MM.1S (cell line): ENCODE results near the gene SLPI.

ENCODE experiments used
- DNase-seq: peaks from one replicate; pipeline ENCODE4 v3.0.0-alpha.2; 2015
- H2AFZ ChIP-seq: fragments of 300-600 bp; sonication (generic); 2 replicates; pipeline ENCODE4 v1.6.0; 2016; ENCODE audit warnings: antibody characterized with exemption, low read length
- H3F3A ChIP-seq: fragments of 300-600 bp; sonication (generic); 2 replicates; pipeline ENCODE4 v1.6.1; 2016; ENCODE audit warnings: mild to moderate bottlenecking, antibody characterized with exemption, low read length, moderate library complexity, mixed read lengths; ENCODE audit not compliant: insufficient read depth
- H3K27ac ChIP-seq: fragments of 300-600 bp; sonication (generic); 2 replicates; pipeline ENCODE4 v1.5.1; 2016; ENCODE audit warnings: mild to moderate bottlenecking, low read length
- H3K27me3 ChIP-seq: fragments of 300-600 bp; sonication (generic); replicated peaks from 2 replicates; pipeline ENCODE4 v1.6.0; 2016; ENCODE audit warnings: low read length; ENCODE audit not compliant: insufficient read depth
- H3K36me3 ChIP-seq: fragments of 300-600 bp; sonication (generic); replicated peaks from 2 replicates; pipeline ENCODE4 v1.6.1; 2016; ENCODE audit warnings: mild to moderate bottlenecking, low read length, mixed read lengths; ENCODE audit not compliant: insufficient read depth
- H3K4me1 ChIP-seq: fragments of 300-600 bp; sonication (generic); 2 replicates; pipeline ENCODE4 v1.6.1; 2016; ENCODE audit warnings: low read length, mixed read lengths
- H3K4me2 ChIP-seq: fragments of 300-600 bp; sonication (generic); 2 replicates; pipeline ENCODE4 v1.6.0; 2016; ENCODE audit warnings: low read depth, low read length
- H3K4me3 ChIP-seq: fragments of 300-600 bp; sonication (generic); 2 replicates; pipeline ENCODE4 v1.5.1; 2016; ENCODE audit warnings: low read length, mixed read lengths
- H3K79me2 ChIP-seq: fragments of 300-600 bp; sonication (generic); 2 replicates; pipeline ENCODE4 v1.6.1; 2016; ENCODE audit warnings: mixed run types, low read length, mixed read lengths
- H3K9ac ChIP-seq: fragments of 300-600 bp; sonication (generic); 2 replicates; pipeline ENCODE4 v1.6.1; 2016; ENCODE audit warnings: low read length, mixed read lengths
- H3K9me2 ChIP-seq: fragments of 300-600 bp; sonication (generic); replicated peaks from 2 replicates; pipeline ENCODE4 v1.6.1; 2016; ENCODE audit warnings: mild to moderate bottlenecking, low read length, mixed read lengths; ENCODE audit not compliant: insufficient read depth
- H3K9me3 ChIP-seq: fragments of 300-600 bp; sonication (generic); replicated peaks from 2 replicates; pipeline ENCODE4 v1.6.1; 2016; ENCODE audit warnings: mild to moderate bottlenecking, low read length, mixed read lengths; ENCODE audit not compliant: insufficient read depth
- H4K20me1 ChIP-seq: fragments of 300-600 bp; sonication (generic); 2 replicates; pipeline ENCODE4 v1.6.1; 2016; ENCODE audit warnings: mild to moderate bottlenecking, low read length, moderate library complexity, mixed read lengths; ENCODE audit not compliant: insufficient read depth
- CTCF ChIP-seq: fragments of 300-600 bp; sonication (generic); IDR thresholded peaks from 2 replicates; pipeline ENCODE4 v1.5.1; 2016; ENCODE audit warnings: antibody characterized with exemption, low read length, mixed read lengths
- EZH2 ChIP-seq: fragments of 300-600 bp; sonication (generic); optimal IDR thresholded peaks from 2 replicates; pipeline ENCODE3; 2017; ENCODE audit warnings: low read depth, mild to moderate bottlenecking, antibody characterized with exemption, low read length, mixed read lengths
- EZH2phosphoT487 ChIP-seq: fragments of 300-600 bp; sonication (generic); IDR thresholded peaks from 2 replicates; pipeline ENCODE4 v1.6.1; 2018; ENCODE audit warnings: antibody characterized with exemption, low read length

SLPI gene

DNA sequence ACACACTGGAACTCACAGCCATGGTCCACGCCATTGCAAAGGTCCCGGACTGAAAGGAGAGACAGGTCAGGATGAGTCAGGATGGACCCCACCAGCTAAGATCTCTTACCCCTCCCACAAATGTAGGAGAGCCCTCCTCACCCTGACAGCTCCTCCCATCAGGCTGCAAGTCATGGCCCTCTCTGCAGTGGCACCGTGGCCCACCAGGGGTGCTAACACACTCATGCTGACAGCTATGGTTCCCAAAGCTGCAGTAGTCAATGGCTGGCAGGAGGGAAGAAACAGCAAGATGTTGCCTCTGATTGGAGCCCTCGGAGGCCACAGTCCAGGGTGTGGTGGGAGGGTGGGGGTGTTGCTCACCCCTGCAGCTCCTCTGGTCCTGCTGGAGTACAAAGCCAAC lies 46.6 kb upstream of the SLPI start:
- TF ChIP-seq EZH2 (no peak), CTCF (peak; percentile 48)
- Histone ChIP-seq H3K4me2 (no peak overlapping the region), H3F3A (no peaks in the 10 kb centered on the region), H3K27ac (no peak overlapping the region), H3K9me3 (no peaks in the 10 kb centered on the region), H3K4me3 (no peak overlapping the region), H3K4me1 (no peaks in the 10 kb centered on the region), H4K20me1 (no peaks in the 10 kb centered on the region), H2AFZ (no peak overlapping the region), H3K79me2 (no peaks in the 10 kb centered on the region), H3K36me3 (no peaks in the 10 kb centered on the region), H3K9ac (no peak overlapping the region), H3K27me3 (peaks cover under 1% of the 10 kb centered on the region; the same call in 1 of the 2 replicates), H3K9me2 (no peaks in the 10 kb centered on the region)
- peak; percentile 27 for DNase-seq

- no peak overlapping the region for H3K9ac ChIP-seq
These were observed 45.4 kb upstream of the SLPI start for GRCh38 chr20:45299786-45300185.

DNA sequence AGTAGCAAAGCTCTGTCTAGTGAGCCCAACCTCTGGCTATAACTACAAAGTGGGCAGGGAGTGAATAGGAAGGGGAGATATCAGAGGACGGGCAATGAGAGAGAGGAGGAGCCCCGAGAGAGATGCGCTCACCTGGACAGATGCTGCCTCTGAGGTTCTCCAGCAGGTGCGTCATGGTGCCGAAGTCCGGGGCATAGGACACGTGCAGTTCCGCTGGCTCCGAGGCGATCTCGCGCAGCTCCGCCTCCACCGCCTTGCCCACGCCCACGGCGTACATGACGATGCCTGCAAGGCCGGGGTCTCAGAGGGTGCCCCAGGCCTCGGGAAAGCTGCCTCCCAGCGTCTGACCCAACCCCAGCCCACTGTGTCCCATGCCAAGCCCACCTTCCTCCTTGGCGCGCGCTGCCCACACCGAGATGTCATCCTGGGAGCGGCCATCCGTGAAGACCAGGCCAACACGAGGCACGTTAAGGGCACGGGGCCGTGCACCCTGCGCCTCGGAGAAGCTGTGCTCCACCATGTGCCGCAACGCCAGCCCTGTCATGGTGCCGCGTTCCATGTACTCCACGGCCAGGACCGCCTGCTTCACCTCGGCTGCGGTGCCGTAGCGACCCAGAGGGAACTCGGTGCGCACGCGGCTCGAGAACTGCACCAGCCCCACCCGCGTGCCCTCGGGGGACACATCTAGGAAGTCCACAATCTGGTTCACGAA lies 43.6 kb upstream of the SLPI start:
- Histone ChIP-seq H3K9me3 (no peaks in the 10 kb centered on the region), H3K79me2 (no peaks in the 10 kb centered on the region), H3K4me2 (no peak overlapping the region), H3F3A (no peaks in the 10 kb centered on the region), H3K27ac (no peak overlapping the region), H3K36me3 (no peaks in the 10 kb centered on the region), H4K20me1 (no peaks in the 10 kb centered on the region), H2AFZ (no peak overlapping the region), H3K9me2 (no peaks in the 10 kb centered on the region), H3K4me3 (no peak overlapping the region), H3K9ac (no peak overlapping the region), H3K4me1 (no peaks in the 10 kb centered on the region), H3K27me3 (peaks cover 3% of the 10 kb centered on the region)
- DNase-seq, result no peak
- TF ChIP-seq EZH2 (no peak), EZH2phosphoT487 (no peak), CTCF (no peak)

More at GRCh38 chr20:45299786-45300185, 45.4 kb upstream of the SLPI start:
- no peaks in the 10 kb centered on the region for H3F3A ChIP-seq
- H3K4me1 ChIP-seq, result no peaks in the 10 kb centered on the region
- no peaks in the 10 kb centered on the region for H4K20me1 ChIP-seq
- H3K27ac ChIP-seq, result no peak overlapping the region
- H3K4me2 ChIP-seq, result no peak overlapping the region
- H2AFZ ChIP-seq, result no peak overlapping the region
- H3K9me3 ChIP-seq, result no peaks in the 10 kb centered on the region
- H3K27me3 ChIP-seq, result no peaks in the 10 kb centered on the region
- no peaks in the 10 kb centered on the region for H3K79me2 ChIP-seq
- H3K9me2 ChIP-seq, result no peaks in the 10 kb centered on the region
- no peak overlapping the region for H3K4me3 ChIP-seq
- H3K36me3 ChIP-seq, result no peaks in the 10 kb centered on the region
- no peak for TF ChIP-seq EZH2phosphoT487
- TF ChIP-seq CTCF, result no peak
- no peak for TF ChIP-seq EZH2
- no peak for DNase-seq
